GM18951 (cell line): Measurements from ENCODE around the gene CMTR1.

Experiments used
- POLR2A ChIP-seq: IDR thresholded peaks from 4 replicates; pipeline ENCODE4 v1.6.1; 2011; ENCODE audit warnings: mild to moderate bottlenecking; ENCODE audit not compliant: insufficient read length, insufficient read depth; ENCODE audit errors: extremely low read depth
- in situ Hi-C: fragments of 300-500 bp; cut with MboI; formaldehyde crosslinking; loops from one replicate; pipeline ENCODE4 v1.12.0; 2022; ENCODE audit warnings: low sequenced_read_pairs, mixed read lengths, inconsistent platforms; ENCODE audit not compliant: unreplicated experiment

Gene CMTR1

GRCh38 chr6:37477656-37478435 is 44.8 kb downstream of the CMTR1 start:
- in situ Hi-C loops: loop anchor here (25.0 kb wide), 1 partner anchor 209 kb away; the partner anchor contains the start of gene MDGA1
- no peak for TF ChIP-seq POLR2A

GRCh38 chr6:37478827-37479226 is 45.8 kb downstream of the CMTR1 start:
- in situ Hi-C loops: loop anchor here (25.0 kb wide), 1 partner anchor 208 kb away; the partner anchor contains the start of gene MDGA1

GRCh38 chr6:37479266-37479854 is 46.3 kb downstream of the CMTR1 start:
- in situ Hi-C loops: loop anchor here (25.0 kb wide), 1 partner anchor 208 kb away; the partner anchor contains the start of gene MDGA1
- no peak for TF ChIP-seq POLR2A

More at GRCh38 chr6:37478827-37479226, 45.8 kb downstream of the CMTR1 start:
- TF ChIP-seq POLR2A: no peak

GRCh38 chr6:37480118-37480736 is 47.2 kb downstream of the CMTR1 start:
- TF ChIP-seq POLR2A: no peak
- in situ Hi-C loops: loop anchor here (25.0 kb wide), 1 partner anchor 207 kb away; the partner anchor contains the start of gene MDGA1

- no peak for TF ChIP-seq POLR2A
- in situ Hi-C loops: loop anchor here (25.0 kb wide), 1 partner anchor 206 kb away; the partner anchor contains the start of gene MDGA1
These were observed 48.0 kb downstream of the CMTR1 start for GRCh38 chr6:37480951-37481534.

DNA sequence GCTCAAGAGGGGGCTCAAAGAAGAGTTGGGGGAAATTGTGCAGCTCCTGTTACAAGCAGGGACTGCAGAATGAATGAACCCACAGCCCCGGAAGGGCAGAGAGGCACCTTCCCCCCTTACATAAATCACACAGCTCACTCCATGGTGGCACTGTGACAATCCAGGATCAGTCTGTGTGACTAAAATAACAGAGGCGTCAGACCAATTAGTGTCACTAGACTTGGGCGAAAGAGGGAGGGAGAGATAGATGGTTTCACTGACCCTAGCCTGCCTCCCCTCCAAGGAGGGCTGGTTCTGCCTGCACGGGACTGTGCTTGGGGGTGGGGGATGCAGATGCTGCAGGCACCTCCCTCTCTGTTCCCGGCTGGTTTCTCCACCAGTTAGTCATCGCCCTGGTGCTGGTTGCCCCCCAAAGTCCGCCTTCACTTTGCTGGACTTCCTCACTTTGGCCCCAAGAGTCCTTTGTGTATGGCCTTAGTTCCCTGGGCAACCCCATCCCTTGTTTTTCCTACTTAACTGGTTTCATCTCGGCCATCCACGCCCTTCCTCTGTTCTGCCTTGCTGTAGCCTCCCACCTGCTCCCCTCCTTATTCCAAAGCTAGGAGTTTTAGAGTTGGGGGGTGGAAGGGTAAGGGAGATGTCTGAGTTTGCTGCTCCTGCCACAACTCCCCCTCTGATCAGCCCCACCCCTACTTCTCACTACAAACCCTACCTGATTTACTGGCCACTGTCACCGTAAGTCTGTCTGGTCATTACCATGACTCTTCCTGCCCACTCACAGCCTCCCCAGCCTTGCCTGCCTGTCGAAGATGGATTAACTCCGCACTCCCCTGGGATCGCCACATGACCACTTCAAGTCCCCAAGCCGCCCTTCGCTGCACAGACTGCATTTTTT is 48.9 kb downstream of the CMTR1 start:
- in situ Hi-C loops: loop anchor here (25.0 kb wide), 1 partner anchor 205 kb away; the partner anchor contains the start of gene MDGA1
- TF ChIP-seq POLR2A: no peak

DNA sequence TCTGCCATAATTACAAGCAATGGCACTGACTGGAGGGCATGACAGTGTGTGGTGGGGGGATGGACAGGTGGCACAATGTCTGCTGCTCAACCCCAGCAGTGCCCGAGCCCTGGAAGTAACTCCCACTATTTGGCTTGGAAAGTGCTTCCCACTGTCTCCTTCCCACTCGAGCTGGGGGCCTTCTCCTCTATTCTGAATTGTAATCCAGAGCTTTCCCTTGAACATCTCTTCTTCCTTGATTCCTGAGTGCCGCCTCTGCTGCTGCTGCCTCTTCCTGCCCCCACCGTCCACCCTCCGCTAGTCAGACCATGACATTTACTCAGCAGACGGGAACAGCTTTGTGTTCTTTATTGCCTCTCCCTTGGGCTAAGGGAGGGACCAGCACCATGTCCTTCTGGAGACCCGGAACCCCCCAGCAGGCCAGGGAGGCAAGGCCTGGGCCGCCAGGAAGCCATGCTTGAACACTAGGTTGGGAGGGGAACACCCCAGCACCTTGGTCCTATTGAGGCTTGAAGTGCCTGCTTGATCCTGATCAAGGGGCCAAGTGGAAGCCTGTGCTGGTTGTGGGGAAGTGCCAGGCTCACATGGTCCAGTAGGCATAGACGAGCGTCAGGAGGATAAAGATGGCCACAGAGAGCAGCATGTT is 49.7 kb downstream of the CMTR1 start:
- TF ChIP-seq POLR2A: peak; percentile 3
- in situ Hi-C loops: loop anchor here (25.0 kb wide), 1 partner anchor 205 kb away; the partner anchor contains the start of gene MDGA1

GRCh38 chr6:37483252-37483901 is 50.4 kb downstream of the CMTR1 start:
- in situ Hi-C loops: loop anchor here (25.0 kb wide), 1 partner anchor 204 kb away; the partner anchor contains the start of gene MDGA1
- TF ChIP-seq POLR2A: no peak

DNA sequence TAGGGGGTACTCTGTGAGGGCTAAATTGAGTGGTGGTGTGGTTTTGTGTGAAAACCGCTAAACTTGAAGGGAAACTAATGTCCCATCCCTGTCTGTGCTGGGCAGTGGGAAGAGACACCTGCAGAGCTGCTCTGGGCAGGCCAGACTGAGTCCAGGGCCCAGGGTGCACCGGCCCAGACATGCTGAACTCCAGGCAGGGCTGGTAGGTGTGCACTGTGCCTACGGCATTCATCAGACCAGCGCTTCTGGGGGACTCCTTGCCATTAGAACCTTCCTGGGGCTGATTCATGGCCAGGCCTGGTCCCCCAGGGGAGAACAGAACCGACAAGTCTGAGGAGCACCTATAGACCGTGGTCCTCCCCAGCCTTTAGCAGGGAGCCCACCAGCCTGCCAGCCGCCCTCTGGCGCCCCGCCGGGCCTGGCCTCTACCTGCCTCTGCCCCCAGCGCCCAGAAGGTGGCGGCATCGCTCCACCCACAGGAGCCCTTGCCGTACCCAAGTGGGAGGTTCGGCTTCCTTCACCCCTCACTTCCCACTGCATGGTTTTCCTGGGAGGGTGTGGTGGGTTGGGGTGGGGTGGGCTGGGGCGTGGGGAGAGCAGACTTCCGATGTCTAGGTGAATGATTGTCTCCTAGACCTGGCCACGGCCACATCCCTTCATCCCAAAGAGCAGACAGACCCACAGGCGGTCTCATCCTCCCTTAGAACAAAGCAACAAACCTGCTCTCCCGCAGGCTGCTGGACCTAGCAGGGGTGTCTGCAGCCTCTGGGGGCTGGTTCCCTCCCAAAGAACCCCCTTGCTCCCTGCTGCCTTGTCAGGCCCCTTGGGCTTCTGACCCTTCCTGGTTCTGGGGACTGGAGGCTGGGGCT is 51.1 kb downstream of the CMTR1 start:
- TF ChIP-seq POLR2A: no peak
- in situ Hi-C loops: loop anchor here (25.0 kb wide), 1 partner anchor 203 kb away; the partner anchor contains the start of gene MDGA1

GRCh38 chr6:37484786-37485170 is 51.8 kb downstream of the CMTR1 start:
- no peak for TF ChIP-seq POLR2A
- in situ Hi-C loops: loop anchor here (25.0 kb wide), 1 partner anchor 203 kb away; the partner anchor contains the start of gene MDGA1
